Neutrophil (primary cell): ENCODE measurements around the gene GPR39.

Experiments used
- H3K27ac ChIP-seq: fragments of 200-600 bp; sonication (generic); 2 replicates; pipeline ENCODE4 v1.5.1; 2016; ENCODE audit warnings: mild to moderate bottlenecking, moderate library complexity
- H3K27me3 ChIP-seq: fragments of 200-600 bp; sonication (generic); 2 replicates; pipeline ENCODE4 v1.6.0; 2016; ENCODE audit warnings: mild to moderate bottlenecking
- H3K36me3 ChIP-seq: fragments of 200-600 bp; sonication (generic); 2 replicates; pipeline ENCODE4 v1.5.1; 2017
- H3K4me1 ChIP-seq, 2 experiments: fragments of 200-600 bp in 1 of 2; sonication (generic) in 1 of 2; 1 replicate in 1 of 2; 2 replicates in 1 of 2; pipeline versions ENCODE4 v1.5.1 to v1.6.1; 2013 to 2016; ENCODE audit warnings: low read depth in 1 of 2, low read length in 1 of 2, mild to moderate bottlenecking in 1 of 2, moderate library complexity in 1 of 2; ENCODE audit not compliant: control insufficient read depth in 1 of 2, insufficient read depth in 1 of 2
- H3K4me3 ChIP-seq, 2 experiments: fragments of 200-600 bp in 1 of 2; sonication (generic) in 1 of 2; 1 replicate in 1 of 2; 2 replicates in 1 of 2; pipeline ENCODE4 v1.5.1; 2013 to 2016; ENCODE audit warnings: low read depth in 1 of 2, low read length in 1 of 2, mild to moderate bottlenecking in 1 of 2, moderate library complexity in 1 of 2
- H3K9me3 ChIP-seq: fragments of 200-600 bp; sonication (generic); 2 replicates; pipeline ENCODE4 v1.5.1; 2016
- CTCF ChIP-seq: fragments of 200-600 bp; sonication (generic); IDR thresholded peaks from 2 replicates; pipeline ENCODE4 v1.5.1; 2016; ENCODE audit warnings: antibody characterized with exemption

The GPR39 gene

GRCh38 chr2:132589966-132590365 lies 173.4 kb downstream of the GPR39 start:
- no peaks in the 10 kb centered on the region for H3K9me3 ChIP-seq
- no peak for TF ChIP-seq CTCF
- H3K27ac ChIP-seq = no peak overlapping the region

GRCh38 chr2:132593171-132593570 lies 176.6 kb downstream of the GPR39 start:
- no peak overlapping the region for H3K27ac ChIP-seq
- H3K9me3 ChIP-seq = no peaks in the 10 kb centered on the region
- H3K4me1 ChIP-seq = no peaks in the 10 kb centered on the region
- no peaks in the 10 kb centered on the region for H3K36me3 ChIP-seq
- no peak for TF ChIP-seq CTCF
- no peak overlapping the region for H3K4me3 ChIP-seq
- H3K27me3 ChIP-seq = no peaks in the 10 kb centered on the region

More at GRCh38 chr2:132589966-132590365, 173.4 kb downstream of the GPR39 start:
- Histone ChIP-seq H3K27me3 (no peaks in the 10 kb centered on the region), H3K4me3 (no peak overlapping the region), H3K4me1 (no peaks in the 10 kb centered on the region), H3K36me3 (no peaks in the 10 kb centered on the region)

- Histone ChIP-seq H3K4me1 (no peaks in the 10 kb centered on the region), H3K36me3 (no peaks in the 10 kb centered on the region), H3K4me3 (no peak overlapping the region), H3K9me3 (no peaks in the 10 kb centered on the region), H3K27me3 (no peaks in the 10 kb centered on the region), H3K27ac (no peak overlapping the region)
- TF ChIP-seq CTCF = no peak
These were observed 178.6 kb downstream of the GPR39 start for GRCh38 chr2:132595186-132595585.

- no peak overlapping the region for H3K27ac ChIP-seq
- no peaks in the 10 kb centered on the region for H3K27me3 ChIP-seq
- no peaks in the 10 kb centered on the region for H3K36me3 ChIP-seq
- H3K4me3 ChIP-seq = no peak overlapping the region
- no peak for TF ChIP-seq CTCF
- no peaks in the 10 kb centered on the region for H3K9me3 ChIP-seq
- H3K4me1 ChIP-seq = no peaks in the 10 kb centered on the region
These were observed 179.1 kb downstream of the GPR39 start for GRCh38 chr2:132595693-132596092.

- H3K27me3 ChIP-seq = no peaks in the 10 kb centered on the region
- H3K9me3 ChIP-seq = no peaks in the 10 kb centered on the region
- no peaks in the 10 kb centered on the region for H3K36me3 ChIP-seq
- H3K4me1 ChIP-seq = no peaks in the 10 kb centered on the region
- no peak overlapping the region for H3K27ac ChIP-seq
- no peak for TF ChIP-seq CTCF
- H3K4me3 ChIP-seq = no peak overlapping the region
These were observed 180.6 kb downstream of the GPR39 start for GRCh38 chr2:132597166-132597565.

- Histone ChIP-seq H3K27me3 (no peaks in the 10 kb centered on the region), H3K36me3 (no peaks in the 10 kb centered on the region), H3K4me1 (no peaks in the 10 kb centered on the region), H3K4me3 (no peak overlapping the region), H3K9me3 (no peaks in the 10 kb centered on the region), H3K27ac (no peak overlapping the region)
- TF ChIP-seq CTCF = no peak
These were observed 181.2 kb downstream of the GPR39 start for GRCh38 chr2:132597831-132598230.
